Measurements from ENCODE around the gene ECPAS.

The ECPAS gene

DNA sequence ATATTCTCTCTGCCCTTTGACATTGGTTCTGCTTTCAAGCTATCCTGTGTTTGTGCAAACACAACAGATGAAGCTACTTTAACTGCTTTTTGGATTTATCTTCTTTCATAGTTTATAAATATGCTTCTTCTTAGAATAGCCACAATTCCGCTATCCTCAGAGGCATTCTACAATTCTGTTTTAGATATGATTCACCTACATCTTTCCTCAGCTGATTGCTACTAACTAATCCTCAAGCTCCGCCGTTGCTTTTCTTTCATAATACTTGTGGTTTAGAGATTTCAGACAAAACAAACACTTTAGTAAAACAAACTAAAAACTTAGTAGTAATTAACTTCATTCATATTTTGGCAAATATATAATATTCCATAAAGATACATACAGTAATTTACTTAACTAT lies 52.5 kb downstream of the ECPAS start:
- CTCF ChIA-PET, result interaction anchor here (0.5 to 0.7 kb wide), 2 partner anchors 18 to 20 kb away, joined by 3 to 4 read pairs; no protein-coding TSS in a partner anchor
- no peak for DNase-seq (ENCODE audit: low spot score)
- TF ChIP-seq, protein P1, sequence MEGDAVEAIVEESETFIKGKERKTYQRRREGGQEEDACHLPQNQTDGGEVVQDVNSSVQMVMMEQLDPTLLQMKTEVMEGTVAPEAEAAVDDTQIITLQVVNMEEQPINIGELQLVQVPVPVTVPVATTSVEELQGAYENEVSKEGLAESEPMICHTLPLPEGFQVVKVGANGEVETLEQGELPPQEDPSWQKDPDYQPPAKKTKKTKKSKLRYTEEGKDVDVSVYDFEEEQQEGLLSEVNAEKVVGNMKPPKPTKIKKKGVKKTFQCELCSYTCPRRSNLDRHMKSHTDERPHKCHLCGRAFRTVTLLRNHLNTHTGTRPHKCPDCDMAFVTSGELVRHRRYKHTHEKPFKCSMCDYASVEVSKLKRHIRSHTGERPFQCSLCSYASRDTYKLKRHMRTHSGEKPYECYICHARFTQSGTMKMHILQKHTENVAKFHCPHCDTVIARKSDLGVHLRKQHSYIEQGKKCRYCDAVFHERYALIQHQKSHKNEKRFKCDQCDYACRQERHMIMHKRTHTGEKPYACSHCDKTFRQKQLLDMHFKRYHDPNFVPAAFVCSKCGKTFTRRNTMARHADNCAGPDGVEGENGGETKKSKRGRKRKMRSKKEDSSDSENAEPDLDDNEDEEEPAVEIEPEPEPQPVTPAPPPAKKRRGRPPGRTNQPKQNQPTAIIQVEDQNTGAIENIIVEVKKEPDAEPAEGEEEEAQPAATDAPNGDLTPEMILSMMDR (conservative IDR thresholded peaks at IDR 0.05; ENCODE audit: low read depth), result no peak
- POLR2A ChIA-PET (ENCODE audit: low non-redundant PET), result no interaction called here
- no peak overlapping the region for H3K27ac ChIP-seq

DNA sequence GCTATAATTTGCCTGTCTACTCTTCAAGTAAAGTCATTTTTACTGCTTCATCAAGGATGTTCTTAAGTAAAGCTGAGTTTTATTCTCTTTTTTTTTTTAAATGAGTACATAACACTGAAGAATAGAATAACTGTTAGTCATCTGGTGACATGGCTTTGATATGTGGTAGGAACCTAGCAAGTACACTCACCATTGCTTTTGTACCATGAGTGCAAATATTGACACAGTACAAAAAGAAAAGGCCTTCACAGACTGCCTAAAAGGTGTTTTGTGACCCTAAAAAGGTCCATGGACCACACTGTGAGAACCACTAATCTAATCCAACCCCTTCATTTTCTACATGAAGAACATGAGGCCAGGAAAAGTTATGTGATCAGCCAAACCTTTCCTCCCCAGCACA lies 55.0 kb downstream of the ECPAS start:
- TF ChIP-seq, protein P1 (conservative IDR thresholded peaks at IDR 0.05; ENCODE audit: low read depth), result no peak
- H3K27ac ChIP-seq, result no peak overlapping the region
- no peak for DNase-seq (ENCODE audit: low spot score)
- ChIA-PET POLR2A (ENCODE audit: low non-redundant PET) (no interaction called here), CTCF (interaction anchor here (0.6 to 0.7 kb wide), 2 partner anchors 37 to 66 kb away, joined by 3 to 4 read pairs; no protein-coding TSS in a partner anchor)

DNA sequence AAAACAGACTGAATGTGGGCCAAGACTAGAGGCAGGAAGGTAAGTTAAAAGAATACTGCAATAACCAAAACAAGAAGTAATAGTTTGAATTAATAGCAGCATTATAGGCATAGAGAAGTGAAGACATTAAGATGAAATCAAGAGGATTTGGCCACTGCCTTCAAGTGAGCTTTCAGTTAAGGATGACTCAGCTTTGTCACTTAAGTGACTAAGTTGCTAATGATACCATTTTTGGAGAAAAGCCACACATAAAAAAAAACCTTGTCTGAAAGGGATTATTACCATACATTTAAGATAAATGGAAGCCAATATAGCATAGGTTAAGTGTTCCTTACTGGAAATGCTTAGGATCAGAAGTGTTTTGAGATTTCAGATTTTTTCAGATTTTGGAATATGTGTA lies 57.0 kb downstream of the ECPAS start:
- ChIA-PET CTCF (no interaction called here), POLR2A (ENCODE audit: low non-redundant PET) (no interaction called here)
- DNase-seq (ENCODE audit: low spot score), result no peak
- TF ChIP-seq, protein P1 (conservative IDR thresholded peaks at IDR 0.05; ENCODE audit: low read depth), result no peak
- no peak overlapping the region for H3K27ac ChIP-seq

DNA sequence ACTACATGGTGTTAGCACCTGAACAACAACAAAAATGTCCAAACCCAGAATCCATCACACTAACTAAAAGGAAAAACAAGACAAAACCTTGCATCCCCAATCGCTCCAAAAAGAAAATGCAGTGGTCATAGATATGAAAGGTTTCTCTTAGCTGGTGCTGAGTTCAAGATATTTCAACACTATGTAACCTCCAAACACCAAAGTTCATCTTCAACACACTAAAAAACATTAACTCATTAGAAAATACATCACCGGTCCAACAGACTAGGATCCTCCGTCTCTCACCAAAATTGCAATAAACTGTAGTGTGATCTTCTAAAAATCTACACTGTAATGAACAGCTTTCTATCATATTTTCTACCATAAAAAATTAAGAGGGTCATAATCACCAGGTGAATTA lies 60.8 kb downstream of the ECPAS start:
- CTCF ChIA-PET, result interaction anchor here (0.6 to 0.9 kb wide), 3 partner anchors 12 to 659 kb away, joined by 3 to 4 read pairs (median 4); no protein-coding TSS in a partner anchor
- TF ChIP-seq, protein P1 (conservative IDR thresholded peaks at IDR 0.05; ENCODE audit: low read depth), result no peak

DNA sequence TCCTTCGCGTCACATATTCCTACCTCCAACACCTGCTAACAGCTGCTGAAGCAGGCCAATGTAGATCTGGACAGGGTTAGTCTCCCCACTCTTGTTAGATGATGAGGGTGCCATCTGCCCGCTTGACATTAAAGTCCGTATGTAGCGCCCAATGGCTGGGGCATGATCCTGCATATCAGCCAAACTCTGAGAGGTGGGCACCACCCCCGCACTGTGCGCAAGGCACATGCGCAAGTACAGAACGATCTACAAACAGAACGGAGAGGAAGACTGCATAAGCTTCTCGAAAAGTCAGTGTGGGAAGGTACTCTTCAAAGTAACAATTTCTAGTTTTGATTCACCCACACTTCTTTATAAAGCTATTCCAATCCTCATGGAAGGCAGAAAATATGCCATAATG lies 69.8 kb downstream of the ECPAS start:
- DNase-seq (ENCODE audit: low spot score), result no peak
- ChIA-PET POLR2A (ENCODE audit: low non-redundant PET) (no interaction called here), CTCF (no interaction called here)
- TF ChIP-seq, protein P1 (conservative IDR thresholded peaks at IDR 0.05; ENCODE audit: low read depth), result no peak
- no peak overlapping the region for H3K27ac ChIP-seq

More for the DNA sequence above, 60.8 kb downstream of the ECPAS start:
- H3K27ac ChIP-seq, result no peak overlapping the region
- no peak for DNase-seq (ENCODE audit: low spot score)
- POLR2A ChIA-PET (ENCODE audit: low non-redundant PET), result no interaction called here

DNA sequence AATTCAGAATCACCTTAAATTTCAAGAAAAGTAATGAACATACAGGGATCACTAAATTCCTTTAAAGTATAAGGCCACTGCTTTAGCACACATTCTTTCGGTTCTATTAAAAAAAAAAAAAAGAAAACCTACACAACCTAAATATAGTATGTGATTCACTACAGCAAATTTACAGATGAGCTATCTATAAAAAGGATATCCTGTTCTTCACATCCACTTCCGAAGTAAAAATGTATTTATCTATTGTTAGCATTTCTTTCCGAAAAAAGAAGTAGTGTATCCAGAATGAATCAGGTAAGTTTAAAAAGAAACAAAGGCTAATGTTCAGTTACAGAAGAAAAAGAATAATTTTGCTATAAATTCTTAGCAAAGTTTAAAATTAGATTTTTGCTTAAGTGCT lies 70.2 kb downstream of the ECPAS start:
- CTCF ChIA-PET, result no interaction called here
- no peak overlapping the region for H3K27ac ChIP-seq
- POLR2A ChIA-PET (ENCODE audit: low non-redundant PET), result no interaction called here
- TF ChIP-seq, protein P1 (conservative IDR thresholded peaks at IDR 0.05; ENCODE audit: low read depth), result no peak
- no peak for DNase-seq (ENCODE audit: low spot score)

All from RWPE1 (cell line).